HEK293 (cell line): ENCODE measurements around the gene OR10H5.
"Not testable (repeated sequence)": the region's sequence is repeated elsewhere in the genome, so short reads cannot be mapped to it uniquely, and the experiment has no call there.

Experiments used
- CTCF ChIA-PET: fragments of 350-600 bp; formaldehyde crosslinking; extraction: SDS; loops from one replicate; lab custom pipeline; 2021; ENCODE audit warnings: antibody characterized with exemption; lab: Yijun Ruan, JAX
- POLR2A ChIA-PET: fragments of 300-600 bp; formaldehyde crosslinking; extraction: SDS; loops from one replicate; lab custom pipeline; 2020; ENCODE audit warnings: antibody characterized with exemption, inconsistent platforms; lab: Yijun Ruan, JAX
- H3K27ac ChIP-seq: fragments of 200-500 bp; sonication (Bioruptor generic); 2 replicates; pipeline ENCODE4 v1.5.1; 2014; ENCODE audit warnings: low read depth, low read length, control low read depth, inconsistent platforms; ENCODE audit errors: extremely low read depth
- H3K36me3 ChIP-seq, 2 experiments: fragments of 200-500 bp in 1 of 2; sonication (Bioruptor generic) in 1 of 2; 1 replicate in 1 of 2; 2 replicates in 1 of 2; pipeline ENCODE4 v1.5.1; 2014 to 2017; ENCODE audit warnings: inconsistent platforms in 2 of 2, low read length in 2 of 2; ENCODE audit not compliant: control insufficient read depth in 2 of 2, insufficient read depth in 1 of 2
- H3K4me1 ChIP-seq: fragments of 200-500 bp; sonication (Bioruptor generic); 2 replicates; pipeline ENCODE4 v1.5.1; 2014; ENCODE audit warnings: mild to moderate bottlenecking, low read length, inconsistent platforms; ENCODE audit not compliant: control insufficient read depth, insufficient read depth
- H3K4me3 ChIP-seq: 2 replicates; pipeline ENCODE4 v1.5.1; 2011; ENCODE audit warnings: low read depth, mild to moderate bottlenecking, control low read depth, low read length, moderate library complexity
- H3K9me3 ChIP-seq: fragments of 200-500 bp; sonication (Bioruptor generic); 2 replicates; pipeline ENCODE4 v1.5.1; 2014; ENCODE audit warnings: low read depth, low read length, inconsistent platforms; ENCODE audit not compliant: control insufficient read depth, insufficient read depth
- BCL11B ChIP-seq: fragments of 450-650 bp; formaldehyde crosslinking; IDR thresholded peaks from 2 replicates; pipeline ENCODE4 v1.5.1; 2016; ENCODE audit warnings: low read depth, missing biosample characterization, missing genetic modification characterization
- HOXD13 ChIP-seq: sonication (generic); formaldehyde crosslinking; IDR thresholded peaks from 2 replicates; pipeline ENCODE4 v1.8.0; 2022; ENCODE audit warnings: missing genetic modification reagents, borderline replicate concordance
- TCF7L2 ChIP-seq: IDR thresholded peaks from 2 replicates; pipeline ENCODE4 v1.6.1; 2011; ENCODE audit warnings: low read depth, mild to moderate bottlenecking, inconsistent platforms, low read length, moderate library complexity, borderline replicate concordance
- TRIM28 ChIP-seq: IDR thresholded peaks from 2 replicates; pipeline ENCODE4 v1.6.1; 2011; ENCODE audit warnings: low read length, control low read depth, borderline replicate concordance
- ZFP37 ChIP-seq: fragments of 450-650 bp; formaldehyde crosslinking; IDR thresholded peaks from 2 replicates; pipeline ENCODE4 v1.5.1; 2016; ENCODE audit warnings: missing biosample characterization, missing genetic modification characterization
- ZFP41 ChIP-seq: fragments of 450-650 bp; formaldehyde crosslinking; IDR thresholded peaks from 2 replicates; pipeline ENCODE4 v1.5.1; 2016; ENCODE audit warnings: missing biosample characterization, missing genetic modification characterization, borderline replicate concordance
- ZFP69B ChIP-seq: fragments of 450-650 bp; formaldehyde crosslinking; IDR thresholded peaks from 2 replicates; pipeline ENCODE4 v1.5.1; 2016; ENCODE audit warnings: missing biosample characterization, missing genetic modification characterization
- ZNF140 ChIP-seq: fragments of 450-650 bp; formaldehyde crosslinking; IDR thresholded peaks from 2 replicates; pipeline ENCODE4 v1.5.1; 2016; ENCODE audit warnings: missing biosample characterization, missing genetic modification characterization
- ZNF202 ChIP-seq: fragments of 450-650 bp; formaldehyde crosslinking; IDR thresholded peaks from 2 replicates; pipeline ENCODE4 v1.5.1; 2016; ENCODE audit warnings: missing biosample characterization, missing genetic modification characterization, borderline replicate concordance
- ZNF23 ChIP-seq: fragments of 450-650 bp; formaldehyde crosslinking; IDR thresholded peaks from 2 replicates; pipeline ENCODE4 v1.5.1; 2016; ENCODE audit warnings: missing biosample characterization, missing genetic modification characterization, borderline replicate concordance
- ZNF239 ChIP-seq: fragments of 450-650 bp; formaldehyde crosslinking; IDR thresholded peaks from 2 replicates; pipeline ENCODE4 v1.5.1; 2016; ENCODE audit warnings: missing biosample characterization, missing genetic modification characterization
- ZNF248 ChIP-seq: fragments of 450-650 bp; formaldehyde crosslinking; IDR thresholded peaks from 2 replicates; pipeline ENCODE4 v1.5.1; 2017; ENCODE audit warnings: missing biosample characterization, missing genetic modification characterization
- ZNF335 ChIP-seq: fragments of 450-650 bp; formaldehyde crosslinking; conservative IDR thresholded peaks from 2 replicates; pipeline ENCODE4 v1.5.1; 2016; ENCODE audit warnings: missing biosample characterization, missing genetic modification characterization
- ZNF350 ChIP-seq: fragments of 450-650 bp; formaldehyde crosslinking; IDR thresholded peaks from 2 replicates; pipeline ENCODE4 v1.5.0; 2017; ENCODE audit warnings: missing biosample characterization, mild to moderate bottlenecking, missing genetic modification characterization
- ZNF48 ChIP-seq: fragments of 450-650 bp; formaldehyde crosslinking; IDR thresholded peaks from 2 replicates; pipeline ENCODE4 v1.5.1; 2016; ENCODE audit warnings: missing biosample characterization, missing genetic modification characterization
- ZNF549 ChIP-seq: fragments of 450-650 bp; IDR thresholded peaks from 2 replicates; pipeline ENCODE4 v1.5.1; 2018; ENCODE audit warnings: missing biosample characterization, missing genetic modification characterization, mild to moderate bottlenecking, inconsistent platforms, moderate library complexity
- ZNF571 ChIP-seq: fragments of 450-650 bp; formaldehyde crosslinking; IDR thresholded peaks from 2 replicates; pipeline ENCODE4 v1.5.0; 2017; ENCODE audit warnings: missing biosample characterization, missing genetic modification characterization
- ZNF623 ChIP-seq: fragments of 450-650 bp; formaldehyde crosslinking; IDR thresholded peaks from 2 replicates; pipeline ENCODE4 v1.5.1; 2016; ENCODE audit warnings: missing biosample characterization, missing genetic modification characterization
- ZNF660 ChIP-seq: fragments of 450-650 bp; IDR thresholded peaks from 2 replicates; pipeline ENCODE4 v1.5.1; 2018; ENCODE audit warnings: missing biosample characterization, mild to moderate bottlenecking, missing genetic modification characterization
- ZNF664 ChIP-seq: fragments of 450-650 bp; formaldehyde crosslinking; IDR thresholded peaks from 2 replicates; pipeline ENCODE4 v1.5.1; 2016; ENCODE audit warnings: missing biosample characterization, missing genetic modification characterization
- ZNF830 ChIP-seq: fragments of 450-650 bp; IDR thresholded peaks from 2 replicates; pipeline ENCODE4 v1.5.0; 2018; ENCODE audit warnings: missing biosample characterization, missing genetic modification characterization, low read depth, mild to moderate bottlenecking, moderate library complexity
- ZNF843 ChIP-seq: fragments of 450-650 bp; formaldehyde crosslinking; IDR thresholded peaks from 2 replicates; pipeline ENCODE4 v1.5.1; 2016; ENCODE audit warnings: missing biosample characterization, missing genetic modification characterization
- ZSCAN16 ChIP-seq: fragments of 450-650 bp; formaldehyde crosslinking; IDR thresholded peaks from 2 replicates; pipeline ENCODE4 v1.5.1; 2016; ENCODE audit warnings: missing biosample characterization, missing genetic modification characterization
- ZSCAN30 ChIP-seq: fragments of 450-650 bp; IDR thresholded peaks from 2 replicates; pipeline ENCODE4 v1.5.1; 2018; ENCODE audit warnings: missing biosample characterization, mild to moderate bottlenecking, missing genetic modification characterization, moderate library complexity
- TF ChIP-seq, protein P1 (sequence below): fragments of 450-650 bp; formaldehyde crosslinking; IDR thresholded peaks from 2 replicates; pipeline ENCODE4 v1.5.1; 2016; ENCODE audit warnings: missing biosample characterization, missing genetic modification characterization, borderline replicate concordance
- TF ChIP-seq, protein P2 (sequence below): fragments of 450-650 bp; formaldehyde crosslinking; IDR thresholded peaks from 2 replicates; pipeline ENCODE4 v1.5.1; 2016; ENCODE audit warnings: missing biosample characterization, missing genetic modification characterization
- TF ChIP-seq, protein P3 (sequence below): fragments of 450-650 bp; formaldehyde crosslinking; IDR thresholded peaks from 2 replicates; pipeline ENCODE4 v1.5.1; 2016; ENCODE audit warnings: missing biosample characterization, missing genetic modification characterization
- TF ChIP-seq, protein P4 (sequence below): fragments of 450-650 bp; formaldehyde crosslinking; IDR thresholded peaks from 2 replicates; pipeline ENCODE4 v1.5.1; 2016; ENCODE audit warnings: missing biosample characterization, missing genetic modification characterization
- TF ChIP-seq, protein P5 (sequence below): fragments of 450-650 bp; formaldehyde crosslinking; IDR thresholded peaks from 2 replicates; pipeline ENCODE4 v1.5.1; 2016; ENCODE audit warnings: missing biosample characterization, missing genetic modification characterization

The OR10H5 gene

DNA sequence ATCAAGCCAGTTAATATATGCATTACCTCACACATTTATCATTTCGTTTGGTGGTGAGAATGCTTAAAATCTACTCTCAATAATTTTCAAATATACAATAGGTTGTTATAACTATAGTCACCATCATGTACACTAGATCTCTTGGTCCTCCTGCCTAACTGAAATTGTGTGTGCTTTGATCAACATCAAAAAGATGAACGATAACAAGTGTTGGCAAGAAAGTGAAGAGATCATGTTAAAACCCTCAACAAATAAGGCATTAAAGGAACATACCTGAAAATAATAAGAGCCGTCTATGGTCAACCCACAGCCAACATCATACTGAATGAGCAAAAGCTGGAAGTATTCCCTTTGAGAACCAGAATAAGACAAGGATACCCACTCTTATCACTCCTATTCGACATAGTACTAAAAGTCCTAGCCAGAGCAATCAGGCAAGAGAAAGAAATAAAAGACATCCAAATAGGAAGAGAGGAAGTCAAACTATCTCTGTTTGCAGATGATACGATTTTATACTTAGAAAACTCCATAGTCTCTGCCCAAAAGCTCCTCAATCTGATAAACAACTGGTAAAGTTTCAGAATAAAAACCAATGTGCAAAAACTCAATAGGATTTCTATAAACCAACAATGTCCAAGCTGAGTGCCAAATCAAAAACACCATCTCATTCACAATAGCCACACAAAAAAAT, 55.9 kb downstream of the OR10H5 start:
- H3K27ac ChIP-seq: no peak overlapping the region
- ChIA-PET POLR2A (interaction anchor here (0.6 kb wide), 1 partner anchor 313 kb away, joined by 3 read pairs; no protein-coding TSS in a partner anchor), CTCF (no interaction called here)
- no peaks in the 10 kb centered on the region for H3K36me3 ChIP-seq
- no peaks in the 10 kb centered on the region for H3K9me3 ChIP-seq
- H3K4me3 ChIP-seq: no peak overlapping the region
- H3K4me1 ChIP-seq: no peaks in the 10 kb centered on the region
- TF ChIP-seq ZNF239 (tag by site-specific recombination) (no peak), ZNF23 (tag by site-specific recombination) (no peak), BCL11B (tag by site-specific recombination) (no peak), HOXD13 (CRISPR knock-in tag) (no peak), TCF7L2 (no peak), ZSCAN30 (no peak), ZNF623 (tag by site-specific recombination) (no peak), ZNF202 (tag by site-specific recombination) (no peak), ZNF48 (tag by site-specific recombination) (no peak), ZNF664 (tag by site-specific recombination) (no peak), ZNF843 (tag by site-specific recombination) (no peak), ZFP69B (no peak), ZFP41 (no peak), ZNF660 (tag by site-specific recombination) (no peak), ZNF350 (no peak), ZNF830 (tag by site-specific recombination) (no peak)
- TF ChIP-seq, protein P1, sequence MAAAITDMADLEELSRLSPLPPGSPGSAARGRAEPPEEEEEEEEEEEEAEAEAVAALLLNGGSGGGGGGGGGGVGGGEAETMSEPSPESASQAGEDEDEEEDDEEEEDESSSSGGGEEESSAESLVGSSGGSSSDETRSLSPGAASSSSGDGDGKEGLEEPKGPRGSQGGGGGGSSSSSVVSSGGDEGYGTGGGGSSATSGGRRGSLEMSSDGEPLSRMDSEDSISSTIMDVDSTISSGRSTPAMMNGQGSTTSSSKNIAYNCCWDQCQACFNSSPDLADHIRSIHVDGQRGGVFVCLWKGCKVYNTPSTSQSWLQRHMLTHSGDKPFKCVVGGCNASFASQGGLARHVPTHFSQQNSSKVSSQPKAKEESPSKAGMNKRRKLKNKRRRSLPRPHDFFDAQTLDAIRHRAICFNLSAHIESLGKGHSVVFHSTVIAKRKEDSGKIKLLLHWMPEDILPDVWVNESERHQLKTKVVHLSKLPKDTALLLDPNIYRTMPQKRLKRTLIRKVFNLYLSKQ (tag by site-specific recombination): no peak
- TF ChIP-seq, protein P2, sequence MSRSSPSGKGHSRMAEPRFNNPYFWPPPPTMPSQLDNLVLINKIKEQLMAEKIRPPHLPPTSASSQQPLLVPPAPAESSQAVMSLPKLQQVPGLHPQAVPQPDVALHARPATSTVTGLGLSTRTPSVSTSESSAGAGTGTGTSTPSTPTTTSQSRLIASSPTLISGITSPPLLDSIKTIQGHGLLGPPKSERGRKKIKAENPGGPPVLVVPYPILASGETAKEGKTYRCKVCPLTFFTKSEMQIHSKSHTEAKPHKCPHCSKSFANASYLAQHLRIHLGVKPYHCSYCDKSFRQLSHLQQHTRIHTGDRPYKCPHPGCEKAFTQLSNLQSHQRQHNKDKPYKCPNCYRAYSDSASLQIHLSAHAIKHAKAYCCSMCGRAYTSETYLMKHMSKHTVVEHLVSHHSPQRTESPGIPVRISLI (tag by site-specific recombination): no peak
- TF ChIP-seq, protein P3, sequence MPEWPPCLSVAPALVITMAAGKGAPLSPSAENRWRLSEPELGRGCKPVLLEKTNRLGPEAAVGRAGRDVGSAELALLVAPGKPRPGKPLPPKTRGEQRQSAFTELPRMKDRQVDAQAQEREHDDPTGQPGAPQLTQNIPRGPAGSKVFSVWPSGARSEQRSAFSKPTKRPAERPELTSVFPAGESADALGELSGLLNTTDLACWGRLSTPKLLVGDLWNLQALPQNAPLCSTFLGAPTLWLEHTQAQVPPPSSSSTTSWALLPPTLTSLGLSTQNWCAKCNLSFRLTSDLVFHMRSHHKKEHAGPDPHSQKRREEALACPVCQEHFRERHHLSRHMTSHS: no peak

DNA sequence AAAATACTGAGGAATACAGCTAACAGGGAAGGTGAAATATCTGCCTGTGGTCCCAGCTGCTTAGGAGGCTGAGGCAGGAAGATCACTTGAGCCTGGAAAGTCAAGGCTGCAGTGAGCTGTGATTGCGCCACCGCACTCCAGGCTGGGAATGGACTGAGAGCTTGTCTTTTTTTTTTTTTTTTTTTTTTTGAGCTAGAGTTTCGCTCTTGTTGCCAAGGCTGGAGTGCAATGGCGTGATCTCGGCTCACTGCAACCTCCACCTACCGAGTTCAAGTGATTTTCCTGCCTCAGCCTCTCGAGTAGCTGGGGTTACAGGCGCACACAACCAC, 56.4 kb downstream of the OR10H5 start:
- H3K9me3 ChIP-seq, H3K4me1 ChIP-seq, H3K36me3 ChIP-seq, H3K4me3 ChIP-seq, H3K27ac ChIP-seq: not testable (repeated sequence)
- CTCF ChIA-PET: interaction anchor here (0.7 kb wide), 1 partner anchor 409 kb away, joined by 5 read pairs; no protein-coding TSS in a partner anchor
- POLR2A ChIA-PET: interaction anchor here (0.6 kb wide), 1 partner anchor 312 kb away, joined by 3 read pairs; no protein-coding TSS in a partner anchor

DNA sequence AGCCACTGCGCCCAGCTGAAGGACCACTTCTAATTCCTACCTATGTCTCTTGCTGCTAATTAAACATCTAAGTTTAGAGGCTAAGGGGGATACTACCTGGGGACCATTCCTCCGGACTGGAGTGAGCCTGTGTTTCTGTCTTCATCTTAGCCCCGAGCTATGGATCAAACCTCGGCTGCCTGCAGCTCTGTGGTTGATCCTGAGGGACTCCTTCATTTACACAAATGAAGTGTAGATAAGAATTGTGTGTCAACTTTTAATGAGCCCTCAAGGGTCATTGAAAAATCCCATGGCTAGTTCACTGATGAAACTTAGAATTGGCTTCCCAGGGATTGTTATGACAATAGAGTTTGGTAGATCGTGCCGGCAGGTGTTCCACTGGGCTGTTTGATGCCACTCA, 59.5 kb downstream of the OR10H5 start:
- Histone ChIP-seq H3K9me3 (no peaks in the 10 kb centered on the region), H3K27ac (no peak overlapping the region), H3K36me3 (no peaks in the 10 kb centered on the region), H3K4me1 (no peaks in the 10 kb centered on the region), H3K4me3 (no peak overlapping the region)
- no peak for TF ChIP-seq ZNF830 (tag by site-specific recombination)
- TF ChIP-seq ZSCAN16: no peak
- TF ChIP-seq, protein P4, sequence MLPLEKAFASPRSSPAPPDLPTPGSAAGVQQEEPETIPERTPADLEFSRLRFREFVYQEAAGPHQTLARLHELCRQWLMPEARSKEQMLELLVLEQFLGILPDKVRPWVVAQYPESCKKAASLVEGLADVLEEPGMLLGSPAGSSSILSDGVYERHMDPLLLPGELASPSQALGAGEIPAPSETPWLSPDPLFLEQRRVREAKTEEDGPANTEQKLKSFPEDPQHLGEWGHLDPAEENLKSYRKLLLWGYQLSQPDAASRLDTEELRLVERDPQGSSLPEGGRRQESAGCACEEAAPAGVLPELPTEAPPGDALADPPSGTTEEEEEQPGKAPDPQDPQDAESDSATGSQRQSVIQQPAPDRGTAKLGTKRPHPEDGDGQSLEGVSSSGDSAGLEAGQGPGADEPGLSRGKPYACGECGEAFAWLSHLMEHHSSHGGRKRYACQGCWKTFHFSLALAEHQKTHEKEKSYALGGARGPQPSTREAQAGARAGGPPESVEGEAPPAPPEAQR: no peak
- TF ChIP-seq ZNF248: no peak
- no peak for TF ChIP-seq ZNF335
- no peak for TF ChIP-seq ZNF140
- TF ChIP-seq ZNF571 (tag by site-specific recombination): no peak
- no peak for TF ChIP-seq TRIM28
- no peak for TF ChIP-seq ZFP37 (tag by site-specific recombination)
- TF ChIP-seq ZNF549 (tag by site-specific recombination): no peak
- TF ChIP-seq, protein P5, sequence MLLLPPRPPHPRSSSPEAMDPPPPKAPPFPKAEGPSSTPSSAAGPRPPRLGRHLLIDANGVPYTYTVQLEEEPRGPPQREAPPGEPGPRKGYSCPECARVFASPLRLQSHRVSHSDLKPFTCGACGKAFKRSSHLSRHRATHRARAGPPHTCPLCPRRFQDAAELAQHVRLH (tag by site-specific recombination): no peak
- POLR2A ChIA-PET: no interaction called here
- CTCF ChIA-PET: no interaction called here
